A673 (cell line): Measurements from ENCODE around the gene TMEM54.

Source experiments
- CTCF ChIP-seq: fragments of 300-800, 200-600 bp; sonication (generic); conservative IDR thresholded peaks from 2 replicates; pipeline ENCODE4 v1.5.1; 2017; ENCODE audit warnings: low read depth, mild to moderate bottlenecking, antibody characterized with exemption, low read length, moderate library complexity, mixed read lengths
- EZH2 ChIP-seq: fragments of 200-600 bp; sonication (generic); IDR thresholded peaks from 2 replicates; pipeline ENCODE4 v1.6.1; 2017; ENCODE audit warnings: borderline replicate concordance, low read depth, mild to moderate bottlenecking, mixed read lengths, antibody characterized with exemption, low read length; ENCODE audit not compliant: poor library complexity, severe bottlenecking

DNA sequence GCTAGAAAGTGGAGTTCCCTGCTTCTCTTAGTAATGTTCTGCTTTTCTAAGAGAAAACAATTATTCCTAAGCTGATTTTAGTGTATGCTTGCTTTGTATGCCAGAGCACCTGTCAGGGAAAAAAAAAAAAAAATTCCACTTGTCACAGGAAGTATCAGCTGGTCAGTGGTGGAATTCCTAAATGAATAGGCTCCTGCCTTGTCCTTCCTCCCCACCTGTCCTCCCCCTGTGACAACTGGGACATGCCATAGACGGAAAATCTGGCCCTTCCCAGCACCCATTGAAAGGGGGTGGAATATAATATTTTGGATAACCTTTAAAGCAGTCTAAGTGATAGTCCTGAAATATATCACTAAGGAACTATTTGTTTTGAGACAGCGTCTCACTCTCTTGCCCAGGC, 41.3 kb downstream of the TMEM54 start:
- TF ChIP-seq CTCF (no peak), EZH2 (no peak)
